GM19324 (cell line): Measurements from ENCODE around the gene LAMC3.

Experiments used
- ATAC-seq: cut with Tn5 transposase; IDR thresholded peaks from one replicate; pipeline ENCODE4 v1.9.1; 2021; ENCODE audit warnings: mild to moderate bottlenecking, moderate library complexity; ENCODE audit not compliant: unreplicated experiment, low FRiP score

LAMC3 gene

DNA sequence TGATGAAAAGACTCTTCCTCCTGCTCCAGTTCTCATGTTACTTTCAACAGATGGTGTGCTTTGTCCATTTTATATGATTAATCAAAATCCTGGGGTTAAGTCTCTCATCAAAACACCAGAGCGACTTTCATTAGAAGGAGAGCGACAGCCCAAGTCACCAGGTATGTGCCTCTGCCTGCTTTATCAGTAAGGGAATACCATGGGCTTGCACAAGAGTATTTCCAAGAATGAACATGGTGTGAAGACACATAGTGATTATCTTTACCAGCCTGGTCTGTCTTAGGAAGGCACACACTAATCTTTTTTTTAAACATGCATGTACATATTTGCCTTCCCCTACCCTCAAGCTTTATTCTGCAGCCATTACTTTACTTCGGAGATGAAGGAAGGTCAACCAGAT lies 131.6 kb downstream of the LAMC3 start:
- ATAC-seq = no peak

DNA sequence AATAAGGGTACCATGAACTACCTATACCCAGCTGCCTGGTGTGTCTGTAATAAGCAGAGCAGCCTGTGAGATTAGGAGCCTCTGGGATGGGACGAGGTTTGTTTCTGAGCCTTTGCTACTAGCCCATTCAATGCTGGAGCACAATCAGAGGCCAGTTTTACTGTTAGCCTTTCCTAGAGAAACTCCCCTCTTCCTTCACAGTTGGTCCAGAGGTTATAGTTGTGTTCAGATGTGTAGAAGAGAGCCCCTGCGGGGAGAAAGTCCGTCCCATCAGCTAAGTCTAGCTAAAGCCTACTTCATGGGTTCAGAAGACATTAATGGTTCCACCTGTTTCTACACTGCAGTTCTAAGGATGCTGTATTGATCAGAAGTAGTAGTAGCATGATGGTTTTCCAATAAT lies 133.2 kb downstream of the LAMC3 start:
- no peak for ATAC-seq
